HCT116 (cell line): Measurements from ENCODE around the gene MPZ. TPM values are rescaled to one million over a fixed set of nuclear protein-coding genes. Genes with fewer than 3 reads are reported as not detected.
A peak's percentile ranks its signal among the peaks of the same experiment; 100 is the strongest.

ENCODE experiments used
- ATAC-seq: fragments of 200-7000 bp; cut with Tn5 transposase; 2 replicates; pipeline ENCODE4 v1.9.1; 2020; ENCODE audit warnings: mild to moderate bottlenecking, moderate library complexity
- Bru-seq: library from RNA; stranded (reverse); fragments of 400-500 nt; gene quantifications from one replicate; lab custom pipeline; 2021; lab: Mats Ljungman, UMichigan
- BruChase-seq, 2 experiments: library from RNA; stranded (reverse); fragments of 400-500 nt; gene quantifications; one replicate each; lab custom pipeline; 2021; lab: Mats Ljungman, UMichigan
- BruUV-seq: library from RNA; stranded (reverse); fragments of 400-500 nt; replicated peaks from 2 replicates; lab custom pipeline; 2021; lab: Mats Ljungman, UMichigan
- CTCF ChIA-PET: fragments of 300-600 bp; sonication (Branson Sonifier 250); formaldehyde crosslinking; loops from one replicate; lab custom pipeline; 2021; ENCODE audit warnings: antibody characterized with exemption; lab: Charles Lee
- POLR2A ChIA-PET: fragments of 300-600, 350-600 bp; sonication (Branson Sonifier 250); formaldehyde crosslinking; loops from one replicate; lab custom pipeline; 2021; ENCODE audit warnings: antibody characterized with exemption; lab: Charles Lee
- RAD21 ChIA-PET, 2 experiments: fragments of 300-600 bp; sonication (Branson Sonifier 250); formaldehyde crosslinking; loops; one replicate each; lab custom pipeline; 2023; ENCODE audit warnings: low total read pairs in 2 of 2; ENCODE audit not compliant: uncharacterized antibody in 2 of 2, unreplicated experiment in 2 of 2, low non-redundant PET in 1 of 2; lab: Charles Lee
- DNase-seq: peaks from one replicate; pipeline ENCODE4 v3.0.0-alpha.2; 2010; ENCODE audit warnings: low read depth, low spot score
- H2AFZ ChIP-seq: fragments of 200-600 bp; shearing (Covaris generic), sonication (generic); 2 replicates; pipeline ENCODE4 v1.6.1; 2017; ENCODE audit warnings: low read depth, mixed run types, mixed read lengths, antibody characterized with exemption, low read length; ENCODE audit not compliant: poor library complexity, severe bottlenecking
- H3K27ac ChIP-seq: 2 replicates; pipeline ENCODE4 v1.5.1; 2012; ENCODE audit warnings: low read depth, low read length
- H3K27me3 ChIP-seq: fragments of 200-600 bp; sonication (generic); 2 replicates; pipeline ENCODE4 v1.6.1; 2016; ENCODE audit warnings: mixed run types, low read length, mixed read lengths; ENCODE audit not compliant: insufficient read depth
- H3K36me3 ChIP-seq, 2 experiments: fragments of 200-500 bp in 1 of 2; fragments of 200-600 bp in 1 of 2; sonication (Bioruptor generic) in 1 of 2; sonication (generic) in 1 of 2; 2 replicates each; pipeline versions ENCODE4 v1.5.1 to v1.6.1; 2014 to 2016; ENCODE audit warnings: low read length in 2 of 2, inconsistent platforms in 1 of 2, mixed read lengths in 1 of 2, mixed run types in 1 of 2; ENCODE audit not compliant: insufficient read depth in 2 of 2, control insufficient read depth in 1 of 2
- H3K4me1 ChIP-seq, 2 experiments: fragments of 200-600 bp in 1 of 2; sonication (generic) in 1 of 2; 2 replicates each; pipeline versions ENCODE4 v1.5.1 to v1.6.1; 2012 to 2017; ENCODE audit warnings: low read length in 2 of 2, inconsistent platforms in 1 of 2, mild to moderate bottlenecking in 1 of 2, mixed read lengths in 1 of 2, mixed run types in 1 of 2, moderate library complexity in 1 of 2; ENCODE audit not compliant: insufficient read depth in 2 of 2, control insufficient read depth in 1 of 2
- H3K4me2 ChIP-seq: fragments of 200-600 bp; sonication (generic); 2 replicates; pipeline ENCODE4 v1.6.1; 2017; ENCODE audit warnings: mixed run types, low read length, mixed read lengths
- H3K4me3 ChIP-seq, 2 experiments: fragments of 200-600 bp in 1 of 2; sonication (generic) in 1 of 2; replicated peaks in 1 of 2; 2 replicates each; pipeline ENCODE4 v1.5.1; 2011 to 2016; ENCODE audit warnings: low read length in 2 of 2, control low read depth in 1 of 2, low read depth in 1 of 2, mild to moderate bottlenecking in 1 of 2, mixed read lengths in 1 of 2, mixed run types in 1 of 2
- H3K79me2 ChIP-seq: fragments of 200-600 bp; sonication (generic); 2 replicates; pipeline ENCODE4 v1.6.1; 2017; ENCODE audit warnings: mild to moderate bottlenecking, mixed run types, low read length, moderate library complexity, mixed read lengths; ENCODE audit not compliant: insufficient read depth
- H3K9ac ChIP-seq: fragments of 200-600 bp; sonication (generic); 2 replicates; pipeline ENCODE4 v1.6.1; 2016; ENCODE audit warnings: low read length, mixed read lengths
- H3K9me2 ChIP-seq: fragments of 200-600 bp; sonication (generic), shearing (Covaris generic); 2 replicates; pipeline ENCODE4 v1.6.1; 2017; ENCODE audit warnings: mixed run types, mild to moderate bottlenecking, moderate library complexity; ENCODE audit not compliant: insufficient read depth
- H3K9me3 ChIP-seq, 2 experiments: fragments of 200-500 bp in 1 of 2; fragments of 200-600 bp in 1 of 2; sonication (Bioruptor generic) in 1 of 2; sonication (generic) in 1 of 2; 2 replicates each; pipeline ENCODE4 v1.6.1; 2014 to 2017; ENCODE audit warnings: low read length in 2 of 2, mixed read lengths in 2 of 2, inconsistent platforms in 1 of 2, low read depth in 1 of 2, mild to moderate bottlenecking in 1 of 2, mixed run types in 1 of 2, moderate library complexity in 1 of 2; ENCODE audit not compliant: control insufficient read depth in 1 of 2, insufficient read depth in 1 of 2
- H4K20me1 ChIP-seq: fragments of 200-600 bp; sonication (generic), shearing (Covaris generic); 2 replicates; pipeline ENCODE4 v1.6.1; 2017; ENCODE audit warnings: mixed run types, mild to moderate bottlenecking, moderate library complexity; ENCODE audit not compliant: insufficient read depth
- CBX3 ChIP-seq: IDR thresholded peaks from 2 replicates; pipeline ENCODE4 v1.6.1; 2012; ENCODE audit warnings: low read depth
- EGR1 ChIP-seq: IDR thresholded peaks from 2 replicates; pipeline ENCODE4 v1.6.1; 2012; ENCODE audit warnings: low read depth
- ELF1 ChIP-seq: IDR thresholded peaks from 2 replicates; pipeline ENCODE4 v1.6.1; 2012; ENCODE audit warnings: low read depth, borderline replicate concordance
- POLR2AphosphoS5 ChIP-seq: IDR thresholded peaks from 2 replicates; pipeline ENCODE4 v1.6.1; 2011; ENCODE audit warnings: mild to moderate bottlenecking, low read depth, low read length, moderate library complexity
- SIN3A ChIP-seq: IDR thresholded peaks from 2 replicates; pipeline ENCODE4 v1.6.1; 2012; ENCODE audit warnings: low read depth
- TCF7L2 ChIP-seq: IDR thresholded peaks from 2 replicates; pipeline ENCODE4 v1.7.0; 2011; ENCODE audit warnings: borderline replicate concordance, inconsistent platforms; ENCODE audit not compliant: insufficient read depth, insufficient read length; ENCODE audit errors: extremely low read depth
- YY1 ChIP-seq: IDR thresholded peaks from 2 replicates; pipeline ENCODE4 v1.6.1; 2011; ENCODE audit warnings: low read length, low read depth, moderate library complexity, mild to moderate bottlenecking; ENCODE audit not compliant: insufficient replicate concordance; ENCODE audit errors: extremely low read depth
- ZFX ChIP-seq: fragments of 450-650 bp; IDR thresholded peaks from 2 replicates; pipeline ENCODE4 v1.6.1; 2017
- ZNF274 ChIP-seq: fragments of 200-500 bp; sonication (Bioruptor generic); IDR thresholded peaks from 2 replicates; pipeline ENCODE4 v1.6.1; 2014; ENCODE audit warnings: mild to moderate bottlenecking, low read depth, low read length, inconsistent platforms
- intact Hi-C: fragments of 100-400 bp; cut with micrococcal nuclease; formaldehyde crosslinking; loops from 2 replicates; pipeline ENCODE4 v1.10.0; 2022
- long read RNA-seq: library from polyadenylated mRNA; unstranded; transcript quantifications from one replicate; pipeline ENCODE4 v2.0.0, GENCODE V29; 2021; ENCODE audit not compliant: unreplicated experiment
- polyA plus RNA-seq: library from polyadenylated mRNA; unstranded; fragments of >200 nt; gene quantifications from 2 replicates; pipeline ENCODE4 v1.2.1, GENCODE V29; 2012; ENCODE audit warnings: missing spikeins
- total RNA-seq: library from RNA; stranded (reverse); gene quantifications from one replicate; pipeline ENCODE4 v1.2.1, GENCODE V29; 2021; ENCODE audit not compliant: unreplicated experiment
- TF ChIP-seq, protein P1 (sequence below): IDR thresholded peaks from 2 replicates; pipeline ENCODE4 v1.6.1; 2011; ENCODE audit warnings: mild to moderate bottlenecking, low read length, moderate library complexity; ENCODE audit not compliant: insufficient replicate concordance; ENCODE audit errors: extremely low read depth

MPZ gene
- 3.6 TPM for total RNA-seq
- 2.4 and 2.5 TPM in 2 replicates for polyA plus RNA-seq
- percentile 50 among the genes with signal in this experiment for Bru-seq, nascent RNA
- percentile 53 among the genes with signal in this experiment for BruChase-seq, experiment 1, labeled RNA remaining after a 6-hour chase
- percentile 48 among the genes with signal in this experiment for BruChase-seq, experiment 2, labeled RNA remaining after a 2-hour chase
- long read RNA-seq, partial matches to known transcripts, result 0 of 1 reads
- long read RNA-seq, other reads (novel, unspliced or antisense), result 1 of 1 reads

- ATAC-seq, result no peak
- Histone ChIP-seq H3K79me2 (peaks cover 7% of the 10 kb centered on the region), H3K9ac (no peak within 1 kb of the TSS), H3K27me3 (no peaks in the 10 kb centered on the region), H3K4me3 (no peak within 1 kb of the TSS), H4K20me1 (no peaks in the 10 kb centered on the region), H3K4me2 (no peak within 1 kb of the TSS), H3K9me2 (no peaks in the 10 kb centered on the region), H3K27ac (no peak within 1 kb of the TSS), H3K36me3 (no peaks in the 10 kb centered on the region; a peak in 1 of 4 replicates), H3K9me3 (no peaks in the 10 kb centered on the region), H3K4me1 (peaks cover 10 to 36% of the 10 kb centered on the region in 2 experiments), H2AFZ (no peak within 1 kb of the TSS)
- RAD21 ChIA-PET, result no interaction called here
- no TSS peak for BruUV-seq
- TF ChIP-seq EGR1 (no peak), SIN3A (no peak), POLR2AphosphoS5 (no peak), CBX3 (no peak), ZFX (no peak), ZNF274 (no peak), TCF7L2 (no peak), ELF1 (no peak), YY1 (no peak)
- TF ChIP-seq, protein P1, sequence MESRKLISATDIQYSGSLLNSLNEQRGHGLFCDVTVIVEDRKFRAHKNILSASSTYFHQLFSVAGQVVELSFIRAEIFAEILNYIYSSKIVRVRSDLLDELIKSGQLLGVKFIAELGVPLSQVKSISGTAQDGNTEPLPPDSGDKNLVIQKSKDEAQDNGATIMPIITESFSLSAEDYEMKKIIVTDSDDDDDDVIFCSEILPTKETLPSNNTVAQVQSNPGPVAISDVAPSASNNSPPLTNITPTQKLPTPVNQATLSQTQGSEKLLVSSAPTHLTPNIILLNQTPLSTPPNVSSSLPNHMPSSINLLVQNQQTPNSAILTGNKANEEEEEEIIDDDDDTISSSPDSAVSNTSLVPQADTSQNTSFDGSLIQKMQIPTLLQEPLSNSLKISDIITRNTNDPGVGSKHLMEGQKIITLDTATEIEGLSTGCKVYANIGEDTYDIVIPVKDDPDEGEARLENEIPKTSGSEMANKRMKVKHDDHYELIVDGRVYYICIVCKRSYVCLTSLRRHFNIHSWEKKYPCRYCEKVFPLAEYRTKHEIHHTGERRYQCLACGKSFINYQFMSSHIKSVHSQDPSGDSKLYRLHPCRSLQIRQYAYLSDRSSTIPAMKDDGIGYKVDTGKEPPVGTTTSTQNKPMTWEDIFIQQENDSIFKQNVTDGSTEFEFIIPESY, result no peak
- POLR2A ChIA-PET, result no interaction called here
- intact Hi-C loops, result loop anchor here (10.0 kb wide), 1 partner anchor 75 kb away; no protein-coding TSS in a partner anchor
- CTCF ChIA-PET, result no interaction called here
- DNase-seq, result no peak
These were observed at the start of gene MPZ for GRCh38 chr1:161309868-161310267. TSS of gene MPZ (minus strand) at chr1:161309968. CDS start at chr1:161309905, 63 bp downstream.
